BLaER1 treated with 17β-estradiol and CSF1 and Interleukin-3, amounts not matched to agents 10 nM and 100 nM (cell line): Measurements from ENCODE around the gene IKZF3.
A peak's percentile ranks its signal among the peaks of the same experiment; 100 is the strongest.

Experiments
- H3K27ac ChIP-seq, 11 experiments: shearing (Covaris generic); formaldehyde crosslinking; 2 replicates each; pipeline ENCODE4 v1.8.1; 2022
- H3K27me3 ChIP-seq, 11 experiments: shearing (Covaris generic); formaldehyde crosslinking; 2 replicates each; pipeline ENCODE4 v1.8.1; 2022
- H3K36me3 ChIP-seq, 11 experiments: shearing (Covaris generic); formaldehyde crosslinking; 2 replicates each; pipeline ENCODE4 v1.8.1; 2022
- H3K4me1 ChIP-seq, 10 experiments: shearing (Covaris generic); formaldehyde crosslinking; 2 replicates each; pipeline ENCODE4 v1.8.1; 2022
- H3K4me2 ChIP-seq, 11 experiments: shearing (Covaris generic); formaldehyde crosslinking; 2 replicates each; pipeline ENCODE4 v1.8.1; 2022
- H3K4me3 ChIP-seq, 10 experiments: shearing (Covaris generic); formaldehyde crosslinking; 2 replicates each; pipeline ENCODE4 v1.8.1; 2022
- H3K9ac ChIP-seq, 11 experiments: shearing (Covaris generic); formaldehyde crosslinking; 2 replicates each; pipeline ENCODE4 v1.8.1; 2022
- H3K9me3 ChIP-seq, 11 experiments: shearing (Covaris generic); formaldehyde crosslinking; replicated peaks in 1 of 11; 2 replicates each; pipeline ENCODE4 v1.8.1; 2022
- H4K20me1 ChIP-seq, 11 experiments: shearing (Covaris generic); formaldehyde crosslinking; 2 replicates each; pipeline ENCODE4 v1.8.1; 2022
- Cebpa-rat ChIP-seq, 11 experiments: shearing (Covaris generic); IDR thresholded peaks; 2 replicates each; pipeline ENCODE4 v1.8.1; 2022

Gene IKZF3

DNA sequence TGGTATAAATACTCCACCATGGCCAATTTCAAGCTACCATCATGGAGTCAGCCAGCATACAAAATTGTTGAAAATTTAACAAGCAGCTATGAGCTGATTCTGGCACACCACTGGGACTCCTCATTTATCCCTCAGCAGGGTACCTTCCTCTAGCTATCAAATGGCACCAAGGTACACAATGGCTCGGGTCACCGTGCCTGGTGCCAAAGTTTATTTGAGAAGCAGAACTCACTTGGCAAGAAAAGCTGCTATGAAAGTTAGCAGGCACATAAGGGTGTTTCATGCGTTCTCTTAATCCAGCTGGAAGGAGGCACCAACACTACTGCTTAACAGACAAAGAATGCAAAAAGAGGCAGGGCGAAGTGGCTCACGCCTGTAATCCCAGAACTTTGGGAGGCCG lies 51.6 kb downstream of the IKZF3 start:
- H3K4me3 ChIP-seq: no peak overlapping the region
- H3K4me2 ChIP-seq: no peak overlapping the region
- H4K20me1 ChIP-seq: no peaks in the 10 kb centered on the region
- H3K27me3 ChIP-seq: no peaks in the 10 kb centered on the region
- no peaks in the 10 kb centered on the region for H3K4me1 ChIP-seq
- no peaks in the 10 kb centered on the region for H3K36me3 ChIP-seq
- peaks cover 0 to 4% (median 0%) of the 10 kb centered on the region in 11 experiments; a peak in 1 of 22 replicates for H3K9me3 ChIP-seq
- no peak overlapping the region for H3K27ac ChIP-seq
- TF ChIP-seq Cebpa-rat (IDR thresholded peaks at IDR 0.05): no peak
- H3K9ac ChIP-seq: no peak overlapping the region

DNA sequence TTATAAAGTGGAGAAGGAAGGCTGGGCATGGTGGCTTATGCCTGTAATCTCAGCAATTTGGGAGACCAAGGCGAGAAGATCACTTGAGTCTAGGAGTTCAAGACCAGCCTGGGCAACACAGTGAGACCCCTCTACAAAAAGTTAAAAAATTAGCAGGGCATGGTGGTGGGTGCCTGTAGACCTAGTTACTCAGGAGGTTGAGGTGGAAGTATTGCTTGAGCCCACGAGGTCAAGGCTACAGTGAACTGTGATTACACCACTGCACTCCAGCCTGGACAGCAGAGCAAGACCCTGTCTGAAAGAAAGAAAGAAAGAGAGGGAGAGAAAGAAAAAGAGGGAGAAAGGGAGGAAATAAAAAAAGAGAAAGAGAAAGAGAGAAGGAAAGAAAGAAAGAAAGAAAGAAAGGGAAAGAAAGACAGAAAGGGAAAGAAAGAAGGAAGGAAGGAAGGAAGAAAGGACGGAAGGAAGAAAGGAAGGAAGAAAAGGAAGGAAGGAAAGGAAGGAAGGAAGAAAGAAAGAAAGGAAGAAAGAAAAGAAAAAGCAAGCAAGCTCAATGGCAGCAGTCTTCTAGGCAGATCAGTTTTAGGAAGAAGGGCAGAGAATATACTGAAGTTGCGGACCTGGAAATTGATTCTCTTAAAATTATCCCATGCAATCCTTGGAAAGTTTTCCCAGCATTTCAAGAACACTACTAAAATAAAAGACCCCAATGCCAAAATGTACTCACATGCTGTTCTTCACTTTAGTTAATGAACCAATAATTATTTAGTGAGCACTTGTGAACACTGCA lies 53.0 kb downstream of the IKZF3 start:
- Histone ChIP-seq H3K4me1 (no peaks in the 10 kb centered on the region), H4K20me1 (no peaks in the 10 kb centered on the region), H3K9ac (no peak overlapping the region), H3K36me3 (no peaks in the 10 kb centered on the region), H3K27ac (no peak overlapping the region), H3K9me3 (peaks cover 0 to 4% (median 0%) of the 10 kb centered on the region in 11 experiments; a peak in 1 of 22 replicates), H3K4me2 (no peak overlapping the region), H3K27me3 (no peaks in the 10 kb centered on the region), H3K4me3 (no peak overlapping the region)
- no peak for TF ChIP-seq Cebpa-rat (IDR thresholded peaks at IDR 0.05)

DNA sequence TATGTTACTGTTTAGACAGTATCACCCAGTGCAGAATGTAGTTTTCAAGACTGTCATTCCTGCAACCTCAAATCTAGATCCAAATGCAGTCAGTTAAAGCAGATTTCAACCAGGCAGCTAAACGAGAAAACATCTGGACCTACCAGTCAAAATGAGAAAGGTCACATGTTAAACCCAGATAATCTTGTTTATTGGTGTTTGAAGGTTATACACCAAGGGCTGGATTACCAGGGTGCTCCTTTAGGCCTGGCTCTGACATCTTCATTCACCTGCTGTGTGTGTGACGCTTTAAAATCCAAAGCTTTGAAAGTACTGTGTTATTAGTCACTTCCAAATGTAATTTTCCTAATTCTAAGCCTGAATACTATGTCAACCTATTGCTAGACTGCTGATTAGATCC lies 54.9 kb downstream of the IKZF3 start:
- Histone ChIP-seq H3K9ac (no peak overlapping the region), H3K4me2 (no peak overlapping the region), H3K27me3 (no peaks in the 10 kb centered on the region), H3K4me3 (no peak overlapping the region), H4K20me1 (no peaks in the 10 kb centered on the region), H3K9me3 (peaks cover 0 to 4% (median 0%) of the 10 kb centered on the region in 11 experiments; a peak in 1 of 22 replicates), H3K4me1 (peaks cover 3 to 15% (median 9%) of the 10 kb centered on the region in 10 experiments; a peak in 15 of 20 replicates), H3K27ac (no peak overlapping the region), H3K36me3 (no peaks in the 10 kb centered on the region)
- TF ChIP-seq Cebpa-rat (IDR thresholded peaks at IDR 0.05): no peak

DNA sequence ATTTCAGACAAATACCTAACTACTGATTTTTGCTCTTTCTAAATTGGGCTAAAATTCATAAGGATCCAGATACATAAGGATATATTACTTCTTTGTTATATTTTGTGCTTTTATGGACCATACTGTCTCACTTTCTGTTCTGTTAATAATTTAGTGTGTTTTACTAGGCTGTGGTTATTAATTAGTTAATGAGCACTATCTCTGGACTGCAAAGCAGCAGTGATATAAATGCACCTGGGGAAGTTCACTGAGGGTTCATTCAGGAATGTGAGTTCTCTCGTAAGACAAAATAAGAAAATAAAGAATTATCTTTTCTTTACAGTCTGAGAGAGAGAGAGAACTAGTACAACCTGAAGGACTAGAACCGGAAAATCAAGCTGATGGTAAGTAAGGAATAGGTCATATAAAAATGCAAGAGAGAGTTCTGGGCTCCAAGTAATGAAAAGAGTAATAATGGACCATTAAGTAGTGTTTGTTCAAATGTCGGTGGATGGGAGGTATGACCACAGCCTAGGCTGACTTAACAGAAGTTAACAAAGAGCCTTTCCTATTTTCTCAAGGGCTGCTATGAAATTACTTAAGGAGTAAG lies 55.6 kb downstream of the IKZF3 start:
- no peak overlapping the region for H3K9ac ChIP-seq
- H3K4me1 ChIP-seq: peaks cover 3 to 15% (median 9%) of the 10 kb centered on the region in 10 experiments; a peak in 15 of 20 replicates
- no peaks in the 10 kb centered on the region for H3K36me3 ChIP-seq
- no peaks in the 10 kb centered on the region for H3K27me3 ChIP-seq
- no peaks in the 10 kb centered on the region for H4K20me1 ChIP-seq
- H3K4me2 ChIP-seq: no peak overlapping the region
- no peak overlapping the region for H3K27ac ChIP-seq
- no peak overlapping the region for H3K4me3 ChIP-seq
- H3K9me3 ChIP-seq: peaks cover 0 to 4% (median 0%) of the 10 kb centered on the region in 11 experiments; a peak in 1 of 22 replicates
- no peak for TF ChIP-seq Cebpa-rat (IDR thresholded peaks at IDR 0.05)

DNA sequence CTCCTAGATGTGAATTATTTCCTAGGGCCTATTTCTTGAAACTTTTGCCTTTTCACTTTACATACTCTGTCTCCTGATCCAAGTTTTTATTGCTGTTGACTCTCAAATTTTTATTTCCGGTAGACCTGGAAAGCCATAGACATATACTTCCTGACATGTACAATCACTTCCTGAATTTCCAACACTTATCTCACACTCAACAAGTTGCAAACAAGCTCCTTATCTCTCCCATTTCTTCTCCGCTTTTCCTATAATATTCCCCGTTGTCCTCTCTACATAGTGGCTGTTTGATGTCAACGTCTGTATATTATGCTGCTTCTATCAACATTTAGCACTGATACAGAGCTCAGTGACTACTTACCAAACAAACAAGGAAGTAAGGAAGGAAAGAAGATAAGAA lies 59.3 kb downstream of the IKZF3 start:
- Histone ChIP-seq H3K27me3 (no peaks in the 10 kb centered on the region), H3K4me1 (peaks cover 7 to 30% (median 15%) of the 10 kb centered on the region in 10 experiments; a peak in 17 of 20 replicates), H3K9ac (no peak overlapping the region), H3K9me3 (no peaks in the 10 kb centered on the region), H3K4me2 (peak overlapping the region; percentile 6 to 45 (median 23); a peak in 18 of 22 replicates), H3K4me3 (no peak overlapping the region), H3K36me3 (no peaks in the 10 kb centered on the region), H3K27ac (no peak overlapping the region), H4K20me1 (no peaks in the 10 kb centered on the region)
- no peak for TF ChIP-seq Cebpa-rat (IDR thresholded peaks at IDR 0.05)

DNA sequence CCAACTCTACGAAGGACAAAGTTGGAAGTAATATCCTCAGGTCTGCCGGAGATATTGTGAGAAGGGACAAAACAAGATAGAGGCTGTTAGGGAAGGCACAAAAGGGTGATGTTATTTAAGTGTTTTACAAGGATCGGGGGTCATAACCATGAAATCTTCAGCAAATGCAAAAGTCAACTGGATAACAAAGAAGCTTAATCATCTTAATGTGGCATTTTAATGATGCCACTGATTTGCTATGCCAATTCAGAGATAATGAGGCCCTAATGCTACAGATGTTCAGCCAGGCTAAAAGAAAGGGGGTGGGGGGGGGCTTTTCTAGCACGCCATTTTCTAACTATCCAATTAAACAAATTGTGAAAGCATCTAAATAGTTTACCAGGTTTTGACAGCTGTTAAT lies 63.1 kb downstream of the IKZF3 start:
- Histone ChIP-seq H3K4me3 (no peak overlapping the region), H3K9me3 (no peaks in the 10 kb centered on the region), H3K4me1 (peaks cover 7 to 42% (median 15%) of the 10 kb centered on the region in 10 experiments; a peak in 17 of 20 replicates), H3K36me3 (no peaks in the 10 kb centered on the region), H4K20me1 (no peaks in the 10 kb centered on the region), H3K9ac (no peak overlapping the region), H3K4me2 (peak overlapping the region in 6 of 11 experiments; percentile 14 to 69 (median 50); a peak in 11 of 22 replicates), H3K27me3 (no peaks in the 10 kb centered on the region), H3K27ac (no peak overlapping the region; a peak in 1 of 22 replicates)
- no peak for TF ChIP-seq Cebpa-rat (IDR thresholded peaks at IDR 0.05)

DNA sequence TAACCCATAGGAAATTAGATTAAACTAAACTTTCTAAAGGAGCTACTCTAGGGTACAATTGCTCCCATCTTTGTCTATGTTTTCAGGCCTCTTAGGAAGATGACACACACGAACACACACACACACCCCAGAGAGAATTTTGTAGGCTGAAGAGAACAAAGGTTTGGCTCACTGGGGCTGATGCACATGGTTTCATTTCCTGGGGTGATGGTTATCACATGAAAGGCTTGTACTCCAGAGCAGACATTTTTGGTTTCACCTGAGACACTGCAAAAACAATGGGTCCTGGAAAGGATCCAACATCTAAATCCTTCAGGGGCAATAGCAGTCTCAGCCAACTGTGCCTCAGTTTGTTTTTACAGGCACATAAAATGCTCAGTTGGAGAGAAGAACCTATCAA lies 63.6 kb downstream of the IKZF3 start:
- Histone ChIP-seq H3K4me2 (peak overlapping the region in 7 of 11 experiments; percentile 14 to 69 (median 44); a peak in 12 of 22 replicates), H4K20me1 (no peaks in the 10 kb centered on the region), H3K36me3 (no peaks in the 10 kb centered on the region), H3K4me1 (peaks cover 7 to 45% (median 17%) of the 10 kb centered on the region in 10 experiments; a peak in 18 of 20 replicates), H3K9me3 (no peaks in the 10 kb centered on the region), H3K9ac (no peak overlapping the region), H3K4me3 (no peak overlapping the region), H3K27me3 (no peaks in the 10 kb centered on the region), H3K27ac (no peak overlapping the region; a peak in 1 of 22 replicates)
- no peak for TF ChIP-seq Cebpa-rat (IDR thresholded peaks at IDR 0.05)

DNA sequence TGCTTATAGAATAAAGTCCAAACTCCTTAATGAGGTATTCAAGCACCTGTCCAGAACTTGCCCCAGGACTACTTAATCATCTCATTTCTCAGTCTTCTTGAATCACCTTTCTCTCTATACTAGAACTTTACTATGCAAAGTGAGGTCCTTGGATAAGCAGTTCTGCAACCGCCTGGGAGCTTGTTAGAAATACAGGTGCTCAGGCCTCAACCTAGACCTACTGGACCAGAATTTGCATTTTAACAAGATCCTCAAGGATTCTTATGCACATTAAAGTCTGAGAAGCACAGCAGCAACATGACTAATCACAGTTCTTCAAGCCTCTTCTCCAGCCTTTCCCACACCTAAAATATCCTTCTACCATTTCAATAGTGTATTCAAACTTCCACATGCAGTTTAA lies 64.7 kb downstream of the IKZF3 start:
- peaks cover 2 to 45% (median 21%) of the 10 kb centered on the region in 10 experiments; a peak in 18 of 20 replicates for H3K4me1 ChIP-seq
- TF ChIP-seq Cebpa-rat (IDR thresholded peaks at IDR 0.05): no peak
- H3K36me3 ChIP-seq: no peaks in the 10 kb centered on the region
- no peaks in the 10 kb centered on the region for H3K27me3 ChIP-seq
- no peaks in the 10 kb centered on the region for H3K9me3 ChIP-seq
- no peak overlapping the region for H3K9ac ChIP-seq
- H3K4me2 ChIP-seq: 0 out of 22 replicates have a peak overlapping the region, but pooled peaks of 1 of the 11 experiments have one; percentile 18
- H3K4me3 ChIP-seq: no peak overlapping the region
- H3K27ac ChIP-seq: no peak overlapping the region
- no peaks in the 10 kb centered on the region for H4K20me1 ChIP-seq

DNA sequence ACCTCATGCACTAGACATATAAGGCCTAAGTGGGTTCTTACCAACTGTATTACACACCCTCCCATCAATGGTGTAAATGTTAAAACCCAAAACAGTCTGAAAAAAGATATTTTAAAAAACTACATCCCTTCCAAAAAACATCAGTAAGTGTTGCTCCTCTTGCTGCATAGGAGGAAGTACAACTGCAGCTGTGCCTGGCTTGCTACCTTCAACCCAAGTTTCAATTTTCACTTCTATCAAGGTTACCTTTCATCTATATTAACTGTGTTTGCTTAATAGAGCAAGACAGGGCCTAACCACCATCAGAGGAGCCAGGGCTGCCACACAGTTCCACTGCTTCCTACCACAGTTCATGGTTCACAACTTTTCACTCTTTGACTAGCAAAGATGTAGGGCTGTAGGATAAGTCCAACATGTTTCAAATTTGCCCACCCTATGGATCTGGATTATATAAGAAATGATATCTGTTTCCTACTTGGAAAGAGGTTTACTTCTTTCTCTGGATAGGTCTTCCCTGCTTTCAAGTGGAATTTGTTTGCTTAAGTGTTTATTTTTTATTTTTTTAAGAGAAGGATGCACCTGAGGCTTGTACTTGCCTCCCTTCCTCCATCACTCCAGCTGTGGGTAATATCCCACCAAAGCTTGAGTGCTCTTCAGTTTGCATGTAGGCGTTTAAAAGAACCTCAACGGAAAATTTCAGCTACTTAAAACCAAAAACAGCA lies 69.7 kb downstream of the IKZF3 start:
- Histone ChIP-seq H4K20me1 (no peaks in the 10 kb centered on the region), H3K4me3 (peak overlapping the region in 3 of 10 experiments; percentile 9 to 44 (median 11); a peak in 2 of 20 replicates), H3K9ac (peak overlapping the region in 4 of 11 experiments; percentile 42 to 66 (median 55); a peak in 7 of 22 replicates), H3K4me1 (peaks cover 0 to 58% (median 38%) of the 10 kb centered on the region in 10 experiments; a peak in 16 of 20 replicates), H3K27me3 (no peaks in the 10 kb centered on the region), H3K36me3 (no peaks in the 10 kb centered on the region), H3K4me2 (peak overlapping the region in 10 of 11 experiments; percentile 6 to 87 (median 70); a peak in 20 of 22 replicates), H3K9me3 (no peaks in the 10 kb centered on the region), H3K27ac (peak overlapping the region in 8 of 11 experiments; percentile 26 to 84 (median 59); a peak in 13 of 22 replicates)
- TF ChIP-seq Cebpa-rat (IDR thresholded peaks at IDR 0.05): peak in 2 of 11 experiments; percentile 61 to 73; a peak in 4 of 22 replicates
